ENCODE data around the gene SRPRB.

- TF ChIP-seq POLR2A (IDR thresholded peaks at IDR 0.05; ENCODE audit: low read length) (no peak), GATA1 (IDR thresholded peaks at IDR 0.05; ENCODE audit: low read depth, low read length) (no peak)
Observed at GRCh38 chr3:133860519-133860918, 54.9 kb downstream of the SRPRB start.
